H9 (cell line): ENCODE results near the gene IKZF1. TPM values are rescaled to one million over a fixed set of nuclear protein-coding genes. Genes with fewer than 3 reads are reported as not detected.

Experiments
- DNase-seq: peaks from one replicate; pipeline ENCODE4 v3.0.0-alpha.2; 2017
- H2AFZ ChIP-seq: one replicate; pipeline ENCODE4 v1.6.1; 2013; ENCODE audit warnings: mild to moderate bottlenecking, low read length, control low read depth, moderate library complexity
- H2AK5ac ChIP-seq: 2 replicates; pipeline ENCODE4 v1.6.1; 2013; ENCODE audit warnings: low read length, control low read depth, mixed read lengths; ENCODE audit not compliant: insufficient read length
- H2BK120ac ChIP-seq: one replicate; pipeline ENCODE4 v1.6.1; 2013; ENCODE audit warnings: low read depth, mild to moderate bottlenecking, low read length, control low read depth, inconsistent platforms; ENCODE audit not compliant: poor library complexity, severe bottlenecking
- H2BK12ac ChIP-seq: 2 replicates; pipeline ENCODE4 v1.6.1; 2013; ENCODE audit warnings: low read length, control low read depth, mixed read lengths, low read depth; ENCODE audit not compliant: insufficient read length
- H2BK15ac ChIP-seq: 2 replicates; pipeline ENCODE4 v1.6.1; 2013; ENCODE audit warnings: low read depth, low read length, control low read depth
- H2BK20ac ChIP-seq: one replicate; pipeline ENCODE4 v1.6.1; 2013; ENCODE audit warnings: low read depth, mild to moderate bottlenecking, low read length, control low read depth, inconsistent platforms; ENCODE audit not compliant: poor library complexity, severe bottlenecking
- H2BK5ac ChIP-seq: 2 replicates; pipeline ENCODE4 v1.6.1; 2013; ENCODE audit warnings: low read length, control low read depth, mixed read lengths; ENCODE audit not compliant: insufficient read length
- H3K14ac ChIP-seq: 2 replicates; pipeline ENCODE4 v1.6.1; 2013; ENCODE audit warnings: low read length, control low read depth; ENCODE audit not compliant: insufficient read depth
- H3K18ac ChIP-seq: 2 replicates; pipeline ENCODE4 v1.6.1; 2013; ENCODE audit warnings: low read depth, mild to moderate bottlenecking, mixed read lengths, low read length, control low read depth; ENCODE audit not compliant: insufficient read length
- H3K23ac ChIP-seq: 2 replicates; pipeline ENCODE4 v1.6.1; 2013; ENCODE audit warnings: low read length, control low read depth, mixed read lengths, low read depth; ENCODE audit not compliant: insufficient read length
- H3K23me2 ChIP-seq: 2 replicates; pipeline ENCODE4 v1.6.1; 2013; ENCODE audit warnings: low read depth, mild to moderate bottlenecking, mixed read lengths, low read length, control low read depth; ENCODE audit not compliant: insufficient read length, poor library complexity, severe bottlenecking
- H3K27ac ChIP-seq: 2 replicates; pipeline ENCODE4 v1.5.1; 2013; ENCODE audit warnings: low read length, control low read depth, mixed read lengths, low read depth; ENCODE audit not compliant: insufficient read length
- H3K27me3 ChIP-seq: 2 replicates; pipeline ENCODE4 v1.6.1; 2013; ENCODE audit warnings: low read length, control low read depth, inconsistent platforms; ENCODE audit not compliant: insufficient read depth
- H3K4ac ChIP-seq: 2 replicates; pipeline ENCODE4 v1.6.1; 2013; ENCODE audit warnings: low read depth, mild to moderate bottlenecking, control low read depth, inconsistent platforms, low read length, moderate library complexity
- H3K4me1 ChIP-seq: 2 replicates; pipeline ENCODE4 v1.6.1; 2013; ENCODE audit warnings: low read length, control low read depth, inconsistent platforms; ENCODE audit not compliant: insufficient read depth
- H3K4me2 ChIP-seq: 2 replicates; pipeline ENCODE4 v1.6.1; 2013; ENCODE audit warnings: low read length, control low read depth, mixed read lengths; ENCODE audit not compliant: insufficient read length, insufficient read depth
- H3K56ac ChIP-seq: 2 replicates; pipeline ENCODE4 v1.6.1; 2013; ENCODE audit warnings: low read depth, mild to moderate bottlenecking, mixed read lengths, low read length, control low read depth; ENCODE audit not compliant: insufficient read length
- H3K79me1 ChIP-seq: 2 replicates; pipeline ENCODE4 v1.6.1; 2013; ENCODE audit warnings: low read depth, mild to moderate bottlenecking, moderate library complexity, low read length, control low read depth, inconsistent platforms; ENCODE audit not compliant: insufficient read depth, poor library complexity, severe bottlenecking
- H3K79me2 ChIP-seq: 2 replicates; pipeline ENCODE4 v1.6.1; 2013; ENCODE audit warnings: low read length, control low read depth, inconsistent platforms; ENCODE audit not compliant: insufficient read depth
- H3K9ac ChIP-seq: 2 replicates; pipeline ENCODE4 v1.6.1; 2013; ENCODE audit warnings: low read length, control low read depth, mixed read lengths; ENCODE audit not compliant: insufficient read length; ENCODE audit errors: extremely low read depth
- H3K9me3 ChIP-seq: one replicate; pipeline ENCODE4 v1.6.1; 2013; ENCODE audit warnings: low read depth, low read length, inconsistent platforms; ENCODE audit not compliant: control insufficient read depth
- H3T11ph ChIP-seq: one replicate; pipeline ENCODE4 v1.6.1; 2013; ENCODE audit warnings: mild to moderate bottlenecking, low read length, control low read depth, inconsistent platforms
- H4K20me1 ChIP-seq: one replicate; pipeline ENCODE4 v1.6.1; 2013; ENCODE audit not compliant: control insufficient read depth, insufficient read length, insufficient read depth
- H4K5ac ChIP-seq: 2 replicates; pipeline ENCODE4 v1.6.1; 2013; ENCODE audit warnings: low read depth, mild to moderate bottlenecking, mixed read lengths, low read length, control low read depth; ENCODE audit not compliant: insufficient read length
- H4K8ac ChIP-seq: replicated peaks from 2 replicates; pipeline ENCODE4 v1.6.1; 2013; ENCODE audit warnings: low read length, control low read depth, mixed read lengths, low read depth; ENCODE audit not compliant: insufficient read length
- H4K91ac ChIP-seq: 2 replicates; pipeline ENCODE4 v1.6.1; 2013; ENCODE audit warnings: low read depth, mild to moderate bottlenecking, moderate library complexity, mixed read lengths, low read length, control low read depth; ENCODE audit not compliant: insufficient read length
- H3K27ac Mint-ChIP-seq, 3 experiments: 2 replicates in 2 of 3; 3 replicates in 1 of 3; pipeline ENCODE4 v1.8.0; 2020 to 2021; ENCODE audit warnings: mixed read lengths in 3 of 3, mild to moderate bottlenecking in 1 of 3, moderate library complexity in 1 of 3
- H3K27me3 Mint-ChIP-seq: 2 replicates; pipeline ENCODE4 v1.8.0; 2021; ENCODE audit warnings: low read depth, mild to moderate bottlenecking, moderate library complexity, mixed read lengths
- H3K36me3 Mint-ChIP-seq, 3 experiments: 2 replicates in 2 of 3; 3 replicates in 1 of 3; pipeline ENCODE4 v1.8.0; 2020 to 2021; ENCODE audit warnings: low read depth in 3 of 3, mixed read lengths in 3 of 3; ENCODE audit not compliant: insufficient read depth in 1 of 3
- H3K4me1 Mint-ChIP-seq, 2 experiments: 2 replicates each; pipeline ENCODE4 v1.8.0; 2020; ENCODE audit warnings: mixed read lengths in 2 of 2
- H3K4me3 Mint-ChIP-seq, 2 experiments: 2 replicates in 1 of 2; 3 replicates in 1 of 2; pipeline ENCODE4 v1.8.0; 2020 to 2021; ENCODE audit warnings: mild to moderate bottlenecking in 2 of 2, mixed read lengths in 2 of 2, moderate library complexity in 1 of 2
- H3K9me3 Mint-ChIP-seq, 2 experiments: 2 replicates in 1 of 2; 3 replicates in 1 of 2; pipeline ENCODE4 v1.8.0; 2020; ENCODE audit warnings: mild to moderate bottlenecking in 2 of 2, mixed read lengths in 2 of 2, moderate library complexity in 1 of 2
- CTCF ChIP-seq: fragments of 200-600 bp; sonication (generic); conservative IDR thresholded peaks from 3 replicates; pipeline ENCODE4 v1.8.0; 2021; ENCODE audit warnings: antibody characterized with exemption, mild to moderate bottlenecking
- WGBS: extraction: QIAGEN DNeasy Blood & Tissue Kit; methylation state at CpG from one replicate; pipeline ENCODE4 v1.1.7; 2013; ENCODE audit warnings: missing lambda C conversion rate, low lambda C conversion rate, mixed read lengths; ENCODE audit not compliant: insufficient read length; ENCODE audit errors: extremely low coverage; 5-methylcytosine and 5-hydroxymethylcytosine counted together
- total RNA-seq: library from RNA; stranded (reverse); gene quantifications from 2 replicates; pipeline ENCODE4 v1.2.1, GENCODE V29; 2021

Gene IKZF1
- total RNA-seq, 1 experiment from 2014 or later = 0.98 TPM

- Histone ChIP-seq H3K4me1 (peaks cover 12% of the 10 kb centered on the region; the same call in 1 of the 2 replicates), H3K9me3 (no peaks in the 10 kb centered on the region), H3K9ac (peak overlapping the region; percentile 21), H2AK5ac (no peak overlapping the region), H2BK5ac (no peak overlapping the region), H2BK12ac (no peak overlapping the region), H2BK15ac (no peak overlapping the region), H3K4ac (no peak overlapping the region), H3T11ph (no peak overlapping the region), H3K56ac (no peak overlapping the region), H3K18ac (peak overlapping the region; percentile 61), H3K14ac (peak overlapping the region; percentile 69), H3K23ac (no peak overlapping the region), H3K79me1 (no peaks in the 10 kb centered on the region), H4K20me1 (no peaks in the 10 kb centered on the region), H2AFZ (no peak overlapping the region), H3K23me2 (no peaks in the 10 kb centered on the region), H4K91ac (no peak overlapping the region), H3K4me2 (peak overlapping the region; percentile 37), H3K27me3 (no peaks in the 10 kb centered on the region), H4K8ac (no peak overlapping the region), H3K27ac (peak overlapping the region; percentile 75), H2BK20ac (no peak overlapping the region), H4K5ac (no peak overlapping the region), H3K79me2 (no peaks in the 10 kb centered on the region), H2BK120ac (no peak overlapping the region)
- peak overlapping the region; percentile 87 to 93 (median 92) for H3K27ac Mint-ChIP-seq
- peaks cover 56 to 67% of the 10 kb centered on the region in 2 experiments for H3K4me1 Mint-ChIP-seq
- H3K9me3 Mint-ChIP-seq = no peaks in the 10 kb centered on the region
- peak; percentile 90 for DNase-seq
- H3K27me3 Mint-ChIP-seq = no peaks in the 10 kb centered on the region
- no peaks in the 10 kb centered on the region for H3K36me3 Mint-ChIP-seq
- WGBS = no CpG with 5 or more reads among the region's 10 CpGs
- TF ChIP-seq CTCF = no peak
- peak overlapping the region; percentile 10 to 41; a peak in 3 of 5 replicates for H3K4me3 Mint-ChIP-seq
Measured at GRCh38 chr7:50379082-50379481, 74.6 kb downstream of the IKZF1 start.
